K562 (cell line): ENCODE results near the gene OBSL1. TPM values are rescaled to one million over a fixed set of nuclear protein-coding genes. Genes with fewer than 3 reads are reported as not detected.

Experiments used
- ATF7 ChIP-seq: fragments of 450-650 bp; IDR thresholded peaks from 2 replicates; pipeline ENCODE4 v1.7.1; 2014; ENCODE audit warnings: mild to moderate bottlenecking, moderate library complexity
- BMI1 ChIP-seq: fragments of 150-350 bp; IDR thresholded peaks from 2 replicates; pipeline ENCODE4 v1.6.1; 2014; ENCODE audit warnings: low read length
- CBFA2T3 ChIP-seq: fragments of 450-650 bp; IDR thresholded peaks from 2 replicates; pipeline ENCODE4 v1.6.1; 2017
- CBX5 ChIP-seq: IDR thresholded peaks from 2 replicates; pipeline ENCODE4 v1.6.1; 2014; ENCODE audit warnings: low read depth, borderline replicate concordance
- CCNT2 ChIP-seq: IDR thresholded peaks from 2 replicates; pipeline ENCODE4 v1.6.1; 2011; ENCODE audit warnings: borderline replicate concordance, low read depth, mild to moderate bottlenecking, moderate library complexity, mixed read lengths, low read length; ENCODE audit not compliant: insufficient read length; ENCODE audit errors: extremely low read depth
- CTCFL ChIP-seq: IDR thresholded peaks from 2 replicates; pipeline ENCODE4 v1.6.1; 2011; ENCODE audit warnings: borderline replicate concordance, low read depth, mild to moderate bottlenecking, moderate library complexity, low read length; ENCODE audit not compliant: insufficient read depth, poor library complexity, severe bottlenecking
- FIP1L1 ChIP-seq: fragments of 200-400 bp; formaldehyde crosslinking; IDR thresholded peaks from 2 replicates; pipeline ENCODE4 v1.6.1; 2018; ENCODE audit warnings: mild to moderate bottlenecking, low read depth, low read length; ENCODE audit not compliant: poor library complexity, severe bottlenecking
- FOXA1 ChIP-seq: fragments of 450-650 bp; IDR thresholded peaks from 2 replicates; pipeline ENCODE4 v1.6.1; 2016; ENCODE audit warnings: mild to moderate bottlenecking, borderline replicate concordance
- ID3 ChIP-seq, 2 experiments: fragments of 250-450 bp in 1 of 2; fragments of 450-650 bp in 1 of 2; sonication (Bioruptor Pico) in 1 of 2; IDR thresholded peaks; 2 replicates each; pipeline versions ENCODE4 v1.6.1 to v1.8.0; 2016 to 2021; ENCODE audit warnings: mild to moderate bottlenecking in 2 of 2, moderate library complexity in 2 of 2, missing compliant biosample characterization in 1 of 2, missing genetic modification characterization in 1 of 2
- KLF6 ChIP-seq: fragments of 250-450 bp; sonication (Bioruptor Pico); IDR thresholded peaks from 2 replicates; pipeline ENCODE4 v1.4.0; 2020; ENCODE audit warnings: mild to moderate bottlenecking, moderate library complexity, borderline replicate concordance
- L3MBTL2 ChIP-seq: fragments of 450-650 bp; IDR thresholded peaks from 2 replicates; pipeline ENCODE4 v1.6.1; 2016; ENCODE audit warnings: mild to moderate bottlenecking, moderate library complexity
- MAX ChIP-seq: sonication (generic); formaldehyde crosslinking; IDR thresholded peaks from 2 replicates; pipeline ENCODE4 v1.9.0; 2022; ENCODE audit warnings: mild to moderate bottlenecking, missing genetic modification reagents
- MCM5 ChIP-seq: fragments of 450-650 bp; IDR thresholded peaks from 2 replicates; pipeline ENCODE4 v1.6.1; 2016; ENCODE audit warnings: low read depth
- MED1 ChIP-seq: sonication (generic); formaldehyde crosslinking; IDR thresholded peaks from 2 replicates; pipeline ENCODE4 v1.8.1; 2023; ENCODE audit warnings: missing genetic modification reagents, borderline replicate concordance
- POLR2G ChIP-seq: fragments of 200-400 bp; formaldehyde crosslinking; IDR thresholded peaks from 2 replicates; pipeline ENCODE4 v1.6.1; 2017; ENCODE audit warnings: low read depth, mild to moderate bottlenecking, antibody characterized with exemption, low read length, moderate library complexity
- RAD21 ChIP-seq, 2 experiments: fragments of 250-450 bp in 1 of 2; fragments of 450-650 bp in 1 of 2; sonication (Bioruptor Pico) in 1 of 2; formaldehyde crosslinking in 1 of 2; IDR thresholded peaks in 1 of 2; conservative IDR thresholded peaks in 1 of 2; 2 replicates each; pipeline versions ENCODE4 v1.4.0 to v1.8.0; 2020 to 2022; ENCODE audit warnings: mild to moderate bottlenecking in 2 of 2, moderate library complexity in 1 of 2
- TEAD2 ChIP-seq: fragments of 450-650 bp; IDR thresholded peaks from 2 replicates; pipeline ENCODE4 v1.6.1; 2016; ENCODE audit warnings: missing genetic modification characterization, control low read depth, missing compliant biosample characterization
- ZBTB17 ChIP-seq: fragments of 450-650 bp; formaldehyde crosslinking; IDR thresholded peaks from 2 replicates; pipeline ENCODE4 v1.4.0; 2020; ENCODE audit warnings: mild to moderate bottlenecking
- ZC3H4 ChIP-seq: sonication (generic); formaldehyde crosslinking; IDR thresholded peaks from 2 replicates; pipeline ENCODE4 v1.9.0; 2021; ENCODE audit warnings: missing genetic modification reagents, borderline replicate concordance
- ZFP30 ChIP-seq: fragments of 250-450 bp; sonication (Bioruptor Pico); IDR thresholded peaks from 2 replicates; pipeline ENCODE4 v1.8.0; 2022; ENCODE audit warnings: moderate library complexity, mild to moderate bottlenecking, inconsistent platforms, borderline replicate concordance
- ZNF280B ChIP-seq: fragments of 250-450 bp; sonication (Bioruptor Pico); IDR thresholded peaks from 2 replicates; pipeline ENCODE4 v1.5.1; 2021; ENCODE audit warnings: mild to moderate bottlenecking
- polyA plus RNA-seq, 8 experiments: library from polyadenylated mRNA; depleted of rRNA in 4 of 8; stranded (reverse) in 5 of 8; unstranded in 3 of 8; fragments of >200 nt; fragmentation: Nextera tagmentation in 2 of 8; fragmentation: Illumina TruSeq in 1 of 8; extraction: Ambion mirVana in 2 of 8; extraction: Trizol in 1 of 8; gene quantifications; 2 replicates each; pipeline versions ENCODE4 v1.2.1 to v1.2.3, GENCODE V29; 2011 to 2014; ENCODE audit warnings: inconsistent platforms in 1 of 8, missing spikeins in 1 of 8
- total RNA-seq, 7 experiments: library from RNA; depleted of rRNA in 6 of 7; stranded (reverse); fragments of >200 nt in 6 of 7; fragmentation: Illumina TruSeq in 2 of 7; extraction: Trizol in 2 of 7; gene quantifications; 2 replicates each; pipeline versions ENCODE4 v1.2.1 to v1.2.3, GENCODE V29; 2011 to 2021; ENCODE audit warnings: low replicate concordance in 1 of 7
- TF ChIP-seq, protein P1 (sequence below): fragments of 450-650 bp; formaldehyde crosslinking; IDR thresholded peaks from 2 replicates; pipeline ENCODE4 v1.4.0; 2020; ENCODE audit warnings: mild to moderate bottlenecking, moderate library complexity

Gene OBSL1
- total and polyA plus RNA-seq, 9 of the 15 experiments (the other 6 are each of a cell fraction or from before 2014, with no cell fraction given) = 1.2 to 26.6 (median 8.6) TPM

GRCh38 chr2:219541611-219542180 lies 29.6 kb downstream of the OBSL1 start (continued):
- TF ChIP-seq ZNF280B (no peak), L3MBTL2 (peak; percentile 80; the same call in 1 of the 2 replicates), KLF6 (CRISPR knock-in tag) (0 out of 2 replicates have a peak, but pooled peaks have one; percentile 13), CBFA2T3 (peak; percentile 36; the same call in 1 of the 2 replicates), MAX (CRISPR knock-in tag) (peak; percentile 97), CTCFL (peak; percentile 97), FIP1L1 (peak; percentile 92), RAD21 (CRISPR knock-in tag; conservative IDR thresholded peaks at IDR 0.05 in 1 of 2, IDR thresholded peaks at IDR 0.05 in 1 of 2) (peak; percentile 77 to 81), ID3 (CRISPR knock-in tag; IDR thresholded peaks at IDR 0.05) (no peak), ID3 (tag; IDR thresholded peaks at IDR 0.05) (peak; percentile 85; the same call in 1 of the 2 replicates), CCNT2 (peak; percentile 45), TEAD2 (no peak), MED1 (CRISPR knock-in tag) (no peak), ZFP30 (no peak), FOXA1 (no peak), ATF7 (peak; percentile 67), CBX5 (0 out of 2 replicates have a peak, but pooled peaks have one; percentile 39), ZC3H4 (CRISPR knock-in tag) (no peak), ZBTB17 (CRISPR knock-in tag) (peak; percentile 61; the same call in 1 of the 2 replicates), BMI1 (no peak), MCM5 (no peak), POLR2G (peak; percentile 64)
- TF ChIP-seq, protein P1, sequence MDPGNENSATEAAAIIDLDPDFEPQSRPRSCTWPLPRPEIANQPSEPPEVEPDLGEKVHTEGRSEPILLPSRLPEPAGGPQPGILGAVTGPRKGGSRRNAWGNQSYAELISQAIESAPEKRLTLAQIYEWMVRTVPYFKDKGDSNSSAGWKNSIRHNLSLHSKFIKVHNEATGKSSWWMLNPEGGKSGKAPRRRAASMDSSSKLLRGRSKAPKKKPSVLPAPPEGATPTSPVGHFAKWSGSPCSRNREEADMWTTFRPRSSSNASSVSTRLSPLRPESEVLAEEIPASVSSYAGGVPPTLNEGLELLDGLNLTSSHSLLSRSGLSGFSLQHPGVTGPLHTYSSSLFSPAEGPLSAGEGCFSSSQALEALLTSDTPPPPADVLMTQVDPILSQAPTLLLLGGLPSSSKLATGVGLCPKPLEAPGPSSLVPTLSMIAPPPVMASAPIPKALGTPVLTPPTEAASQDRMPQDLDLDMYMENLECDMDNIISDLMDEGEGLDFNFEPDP = no peak
